HFFc6 (cell line): ENCODE results near the gene SNAP23. TPM values are rescaled to one million over a fixed set of nuclear protein-coding genes. Genes with fewer than 3 reads are reported as not detected.
"Not testable (repeated sequence)": the region's sequence is repeated elsewhere in the genome, so short reads cannot be mapped to it uniquely, and the experiment has no call there.

ENCODE experiments used
- DNase-seq: peaks from one replicate; pipeline ENCODE4 v3.0.0-alpha.2; 2018
- H3K27ac Mint-ChIP-seq: 2 replicates; pipeline ENCODE4 v1.8.0; 2020; ENCODE audit warnings: mild to moderate bottlenecking, mixed read lengths
- H3K27me3 Mint-ChIP-seq: 2 replicates; pipeline ENCODE4 v1.8.0; 2021; ENCODE audit warnings: mild to moderate bottlenecking, moderate library complexity, mixed read lengths; ENCODE audit not compliant: insufficient read depth
- H3K36me3 Mint-ChIP-seq: 2 replicates; pipeline ENCODE4 v1.8.0; 2021; ENCODE audit warnings: low read depth, mixed read lengths
- H3K4me1 Mint-ChIP-seq: 2 replicates; pipeline ENCODE4 v1.8.0; 2020; ENCODE audit warnings: low read depth, mixed read lengths
- H3K4me3 Mint-ChIP-seq: 2 replicates; pipeline ENCODE4 v1.8.0; 2020; ENCODE audit warnings: mild to moderate bottlenecking, moderate library complexity, mixed read lengths
- H3K9me3 Mint-ChIP-seq: 2 replicates; pipeline ENCODE4 v1.8.0; 2020; ENCODE audit warnings: mild to moderate bottlenecking, mixed read lengths
- total RNA-seq, 6 experiments: library from RNA; stranded (reverse); fragmentation: NEBNext Ultra II Directional; extraction: Animal tissue kit (Norgen Biotek cat#: 25700); gene quantifications; 2 replicates in 1 of 6; 3 replicates in 5 of 6; pipeline ENCODE4 v1.2.3, GENCODE V29; 2021
- TF ChIP-seq, protein P1 (sequence below): fragments of 200-600 bp; sonication (generic); IDR thresholded peaks from 2 replicates; pipeline ENCODE4 v1.5.0; 2021; ENCODE audit warnings: antibody characterized with exemption, mild to moderate bottlenecking

The SNAP23 gene
- total RNA-seq, 6 experiments from 2014 or later: 48.1 to 65.7 (median 55.8) TPM

DNA sequence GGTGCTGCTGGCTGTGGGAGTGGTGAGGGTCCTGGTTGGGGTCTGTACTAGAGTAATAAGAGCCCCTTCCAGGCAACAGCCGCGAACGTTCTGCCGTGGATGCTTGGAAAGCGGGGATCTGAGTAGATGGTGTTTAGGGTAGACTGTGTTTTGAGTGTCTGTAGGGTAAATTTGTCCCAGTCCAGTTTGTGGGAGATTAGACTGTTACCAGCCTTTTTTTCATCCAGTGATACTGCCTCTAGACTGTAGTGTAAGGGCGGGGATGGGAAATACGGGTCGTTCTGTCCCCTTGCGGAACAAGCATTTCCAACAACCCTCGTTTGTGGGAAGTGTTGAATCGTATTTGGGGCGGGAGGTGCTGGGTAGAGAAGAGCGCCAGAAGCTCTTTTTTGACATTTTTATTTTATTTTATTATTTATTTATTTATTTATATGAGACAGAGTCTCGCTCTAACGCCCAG, 53.6 kb downstream of the SNAP23 start:
- Mint-ChIP-seq H3K4me1 (peaks cover 50% of the 10 kb centered on the region), H3K4me3 (peak overlapping the region; percentile 99), H3K27me3 (peaks cover 6% of the 10 kb centered on the region), H3K9me3 (no peaks in the 10 kb centered on the region), H3K27ac (peak overlapping the region; percentile 95), H3K36me3 (peaks cover 11% of the 10 kb centered on the region; the same call in 1 of the 2 replicates)
- TF ChIP-seq, protein P1, sequence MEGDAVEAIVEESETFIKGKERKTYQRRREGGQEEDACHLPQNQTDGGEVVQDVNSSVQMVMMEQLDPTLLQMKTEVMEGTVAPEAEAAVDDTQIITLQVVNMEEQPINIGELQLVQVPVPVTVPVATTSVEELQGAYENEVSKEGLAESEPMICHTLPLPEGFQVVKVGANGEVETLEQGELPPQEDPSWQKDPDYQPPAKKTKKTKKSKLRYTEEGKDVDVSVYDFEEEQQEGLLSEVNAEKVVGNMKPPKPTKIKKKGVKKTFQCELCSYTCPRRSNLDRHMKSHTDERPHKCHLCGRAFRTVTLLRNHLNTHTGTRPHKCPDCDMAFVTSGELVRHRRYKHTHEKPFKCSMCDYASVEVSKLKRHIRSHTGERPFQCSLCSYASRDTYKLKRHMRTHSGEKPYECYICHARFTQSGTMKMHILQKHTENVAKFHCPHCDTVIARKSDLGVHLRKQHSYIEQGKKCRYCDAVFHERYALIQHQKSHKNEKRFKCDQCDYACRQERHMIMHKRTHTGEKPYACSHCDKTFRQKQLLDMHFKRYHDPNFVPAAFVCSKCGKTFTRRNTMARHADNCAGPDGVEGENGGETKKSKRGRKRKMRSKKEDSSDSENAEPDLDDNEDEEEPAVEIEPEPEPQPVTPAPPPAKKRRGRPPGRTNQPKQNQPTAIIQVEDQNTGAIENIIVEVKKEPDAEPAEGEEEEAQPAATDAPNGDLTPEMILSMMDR: no peak
- peak; percentile 11 for DNase-seq

DNA sequence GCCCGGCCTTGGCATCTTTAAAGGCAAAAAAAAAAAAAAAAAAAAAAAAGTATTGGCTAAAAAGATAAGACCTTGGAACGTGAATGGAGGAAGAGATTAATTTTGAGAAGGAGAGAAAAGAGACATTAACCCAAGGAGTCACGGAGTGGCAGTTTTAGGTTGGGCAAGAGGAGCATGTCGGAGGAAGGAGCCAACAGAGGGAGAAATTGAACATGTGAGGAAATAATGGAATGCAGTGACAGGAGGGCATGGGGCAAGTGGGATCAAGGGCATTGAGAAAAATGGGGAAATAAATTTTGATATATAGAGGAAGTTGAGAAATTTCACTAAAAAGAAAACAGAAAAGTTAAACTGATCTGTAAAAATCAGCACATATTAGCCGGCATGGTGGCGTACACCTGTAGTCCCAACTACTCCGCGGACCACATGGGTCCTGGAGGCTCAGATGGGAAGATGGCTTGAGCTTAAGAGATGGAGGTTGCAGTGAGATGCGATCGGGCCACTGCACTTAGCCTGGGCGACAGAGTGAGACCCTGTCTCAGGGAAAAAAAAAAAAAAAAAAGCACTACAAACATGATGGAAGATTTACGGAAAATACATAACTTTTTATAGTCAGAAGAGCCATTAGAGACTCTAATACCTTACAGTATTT, 54.4 kb downstream of the SNAP23 start:
- Mint-ChIP-seq H3K4me1 (peaks cover 48% of the 10 kb centered on the region), H3K36me3 (peaks cover 10% of the 10 kb centered on the region; the same call in 1 of the 2 replicates), H3K9me3 (no peaks in the 10 kb centered on the region), H3K27me3 (peaks cover 6% of the 10 kb centered on the region), H3K4me3 (peak overlapping the region; percentile 99), H3K27ac (peak overlapping the region; percentile 95)
- TF ChIP-seq, protein P1: no peak
- DNase-seq: no peak

DNA sequence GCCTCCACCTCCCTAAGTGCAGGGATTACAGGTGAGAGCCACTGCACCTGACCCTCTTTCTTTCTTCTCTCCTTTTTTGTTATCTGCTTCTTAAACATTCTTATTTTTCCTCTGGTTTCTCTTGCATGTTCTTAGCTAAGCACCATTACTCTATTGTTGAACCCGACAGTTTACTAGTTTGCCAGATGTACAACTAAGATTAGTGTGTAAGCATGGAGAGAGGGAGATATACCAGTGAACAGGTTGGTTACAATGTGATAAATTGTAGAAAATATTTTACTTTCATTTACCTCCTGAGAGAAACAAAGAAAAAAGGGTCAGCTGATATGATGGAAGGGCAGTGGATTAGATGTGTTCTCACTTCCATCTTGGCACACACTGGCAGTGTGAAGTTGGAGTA, 58.1 kb downstream of the SNAP23 start:
- TF ChIP-seq, protein P1: no peak
- Mint-ChIP-seq H3K27me3 (peaks cover 6% of the 10 kb centered on the region), H3K4me3 (no peak overlapping the region), H3K9me3 (no peaks in the 10 kb centered on the region), H3K36me3 (no peaks in the 10 kb centered on the region), H3K27ac (no peak overlapping the region), H3K4me1 (peaks cover 16% of the 10 kb centered on the region)
- no peak for DNase-seq

DNA sequence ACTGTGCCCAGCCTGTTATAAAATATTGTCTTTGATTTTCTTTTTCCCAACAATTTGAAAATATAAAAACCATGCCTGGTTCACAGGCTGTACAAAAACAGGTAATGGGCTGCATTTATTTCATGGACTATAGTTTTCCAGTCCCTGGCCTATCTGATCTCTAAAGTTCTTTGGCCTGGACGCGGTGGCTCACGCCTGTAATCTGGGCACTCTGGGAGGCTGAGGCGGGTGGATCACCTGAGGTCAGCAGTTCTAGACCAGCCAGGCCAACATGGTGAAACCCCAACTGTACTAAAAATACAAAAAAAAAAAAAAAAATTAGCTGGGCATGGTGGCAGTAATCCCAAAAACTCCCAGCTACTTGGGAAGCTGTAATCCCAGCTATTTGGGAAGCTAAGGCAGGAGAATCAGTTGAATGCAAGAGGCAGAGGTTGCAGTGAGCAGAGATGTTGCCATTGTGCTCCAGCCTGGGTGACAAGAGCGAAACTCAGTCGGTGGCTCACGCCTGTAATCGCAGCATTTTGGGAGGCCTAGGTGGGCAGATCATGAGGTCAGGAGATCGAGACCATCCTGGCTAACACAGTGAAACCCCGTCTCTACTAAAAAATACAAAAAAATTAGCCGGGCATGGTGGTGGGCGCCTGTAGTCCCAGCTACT, 61.2 kb downstream of the SNAP23 start:
- not testable (repeated sequence) for H3K36me3 Mint-ChIP-seq, H3K4me1 Mint-ChIP-seq, H3K27me3 Mint-ChIP-seq, H3K27ac Mint-ChIP-seq, H3K4me3 Mint-ChIP-seq, DNase-seq, H3K9me3 Mint-ChIP-seq

DNA sequence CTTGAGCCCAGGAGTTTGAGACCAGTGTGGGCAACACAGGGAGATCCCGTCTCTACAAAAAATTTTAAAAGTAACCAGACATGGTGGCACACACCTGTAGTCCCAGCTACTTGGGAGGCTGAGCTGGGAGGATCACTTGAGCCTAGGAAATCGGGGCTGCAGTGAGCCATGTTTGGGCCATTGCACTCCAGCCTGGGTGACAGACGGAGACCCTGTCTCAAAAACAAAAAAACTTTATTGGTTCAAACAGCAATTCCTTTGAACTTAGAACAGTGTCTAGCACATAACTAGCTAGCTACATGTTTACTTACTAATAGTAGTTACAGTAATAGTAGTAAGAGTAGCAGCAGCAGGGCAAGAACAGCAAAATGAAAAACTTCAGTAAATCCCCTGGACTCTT, 63.3 kb downstream of the SNAP23 start:
- 0 out of 2 replicates have a peak, but pooled peaks cover 2% of the 10 kb centered on the region for H3K27me3 Mint-ChIP-seq
- DNase-seq: no peak
- H3K4me1 Mint-ChIP-seq: no peaks in the 10 kb centered on the region
- H3K36me3 Mint-ChIP-seq: no peaks in the 10 kb centered on the region; the same call in 1 of the 2 replicates
- H3K27ac Mint-ChIP-seq: no peak overlapping the region
- no peak overlapping the region for H3K4me3 Mint-ChIP-seq
- TF ChIP-seq, protein P1: no peak
- H3K9me3 Mint-ChIP-seq: no peaks in the 10 kb centered on the region
